ENCODE results near the gene DYRK1B.

- TF ChIP-seq CTCF (conservative IDR thresholded peaks at IDR 0.05) (no peak), EZH2 (IDR thresholded peaks at IDR 0.05; ENCODE audit: low read depth) (no peak)
Observed at GRCh38 chr19:39833160-39833463, 850 bp downstream of the DYRK1B start.

Data from PC-9 (cell line).